GM06990 (cell line): ENCODE results near the gene SUPT3H.

Source experiments
- DNase-seq: peaks from one replicate; pipeline ENCODE4 v3.0.0-alpha.2; 2011; ENCODE audit not compliant: insufficient read length; ENCODE audit errors: extremely low read depth
- H3K27me3 ChIP-seq: replicated peaks from 2 replicates; pipeline ENCODE4 v1.6.0; 2011; ENCODE audit warnings: low read length; ENCODE audit not compliant: control insufficient read depth, insufficient read depth
- H3K36me3 ChIP-seq: 2 replicates; pipeline ENCODE4 v1.5.1; 2011; ENCODE audit warnings: low read length; ENCODE audit not compliant: control insufficient read depth, insufficient read depth
- H3K4me3 ChIP-seq: replicated peaks from 2 replicates; pipeline ENCODE4 v1.5.1; 2011; ENCODE audit warnings: low read depth, mild to moderate bottlenecking, control low read depth, low read length
- CTCF ChIP-seq: IDR thresholded peaks from 2 replicates; pipeline ENCODE4 v1.5.1; 2011; ENCODE audit warnings: low read length, control low read depth, mild to moderate bottlenecking, inconsistent platforms; ENCODE audit not compliant: insufficient read depth, poor library complexity, severe bottlenecking

Gene SUPT3H

GRCh38 chr6:45353654-45354053, 24.1 kb downstream of the SUPT3H start:
- Histone ChIP-seq H3K4me3 (no peak overlapping the region), H3K27me3 (no peaks in the 10 kb centered on the region), H3K36me3 (no peaks in the 10 kb centered on the region)
- TF ChIP-seq CTCF, result no peak
- DNase-seq, result no peak

GRCh38 chr6:45351667-45352066, 26.1 kb downstream of the SUPT3H start:
- H3K4me3 ChIP-seq, result no peak overlapping the region
- H3K27me3 ChIP-seq, result no peaks in the 10 kb centered on the region
- H3K36me3 ChIP-seq, result no peaks in the 10 kb centered on the region
- TF ChIP-seq CTCF, result no peak
- DNase-seq, result no peak

- no peak for TF ChIP-seq CTCF
- DNase-seq, result no peak
Observed at GRCh38 chr6:45351076-45351475, 26.7 kb downstream of the SUPT3H start.

GRCh38 chr6:45350186-45350710, 27.5 kb downstream of the SUPT3H start:
- H3K4me3 ChIP-seq, result no peak overlapping the region
- H3K36me3 ChIP-seq, result no peaks in the 10 kb centered on the region
- H3K27me3 ChIP-seq, result no peaks in the 10 kb centered on the region
- no peak for TF ChIP-seq CTCF
- no peak for DNase-seq

More at GRCh38 chr6:45351076-45351475, 26.7 kb downstream of the SUPT3H start:
- no peak overlapping the region for H3K4me3 ChIP-seq
- no peaks in the 10 kb centered on the region for H3K27me3 ChIP-seq
- H3K36me3 ChIP-seq, result no peaks in the 10 kb centered on the region

GRCh38 chr6:45344900-45345299, 32.8 kb downstream of the SUPT3H start:
- Histone ChIP-seq H3K36me3 (no peaks in the 10 kb centered on the region), H3K27me3 (no peaks in the 10 kb centered on the region), H3K4me3 (no peak overlapping the region)
- no peak for DNase-seq
- no peak for TF ChIP-seq CTCF

GRCh38 chr6:45328523-45328922, 49.2 kb downstream of the SUPT3H start:
- no peaks in the 10 kb centered on the region for H3K36me3 ChIP-seq
- TF ChIP-seq CTCF, result no peak
- no peak for DNase-seq
- no peaks in the 10 kb centered on the region for H3K27me3 ChIP-seq
- H3K4me3 ChIP-seq, result no peak overlapping the region
